ENCODE data around the gene ITGA11.

Gene ITGA11

GRCh38 chr15:68346979-68347378 is 85.0 kb downstream of the ITGA11 start:
- DNase-seq: no peak

DNA sequence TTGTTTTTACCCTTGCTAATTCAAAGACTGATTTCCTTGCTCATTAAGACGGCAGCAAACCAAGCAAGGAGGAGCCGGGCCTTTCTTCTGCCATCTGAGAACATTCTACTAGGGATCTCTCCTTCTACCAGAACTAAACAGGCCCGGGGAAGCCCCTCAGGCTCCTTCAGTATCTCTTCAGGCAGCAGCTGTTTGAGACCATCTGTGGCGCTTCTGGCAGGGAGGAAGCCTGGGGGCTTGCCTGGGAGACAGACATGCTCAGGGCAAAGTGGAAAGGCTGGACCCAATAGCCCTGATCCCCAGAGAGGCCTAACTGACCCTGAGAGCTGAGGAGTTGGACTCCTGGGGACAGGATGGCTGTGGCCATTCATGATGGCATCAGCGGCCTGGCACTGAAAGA is 86.5 kb downstream of the ITGA11 start:
- no peak for DNase-seq

DNA sequence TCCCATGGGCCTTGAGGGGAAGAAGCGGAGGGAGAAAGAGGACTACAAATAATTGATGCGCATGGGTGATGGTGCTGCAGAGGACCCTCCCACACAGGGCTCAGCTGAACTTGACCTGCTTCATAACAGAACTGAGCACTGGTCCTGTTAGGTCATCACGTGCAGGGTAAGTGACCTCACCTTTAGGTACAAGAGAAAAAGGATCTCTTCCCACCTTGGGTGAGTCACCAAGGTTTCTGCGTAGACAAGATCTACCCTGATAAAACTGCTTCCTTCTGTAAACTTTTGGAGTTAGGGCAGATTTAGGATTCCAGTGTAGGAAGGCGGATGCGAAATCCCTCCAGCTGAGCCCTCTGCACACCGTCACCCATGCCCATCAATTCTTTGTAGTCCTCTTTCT is 87.4 kb downstream of the ITGA11 start:
- DNase-seq: no peak

DNA sequence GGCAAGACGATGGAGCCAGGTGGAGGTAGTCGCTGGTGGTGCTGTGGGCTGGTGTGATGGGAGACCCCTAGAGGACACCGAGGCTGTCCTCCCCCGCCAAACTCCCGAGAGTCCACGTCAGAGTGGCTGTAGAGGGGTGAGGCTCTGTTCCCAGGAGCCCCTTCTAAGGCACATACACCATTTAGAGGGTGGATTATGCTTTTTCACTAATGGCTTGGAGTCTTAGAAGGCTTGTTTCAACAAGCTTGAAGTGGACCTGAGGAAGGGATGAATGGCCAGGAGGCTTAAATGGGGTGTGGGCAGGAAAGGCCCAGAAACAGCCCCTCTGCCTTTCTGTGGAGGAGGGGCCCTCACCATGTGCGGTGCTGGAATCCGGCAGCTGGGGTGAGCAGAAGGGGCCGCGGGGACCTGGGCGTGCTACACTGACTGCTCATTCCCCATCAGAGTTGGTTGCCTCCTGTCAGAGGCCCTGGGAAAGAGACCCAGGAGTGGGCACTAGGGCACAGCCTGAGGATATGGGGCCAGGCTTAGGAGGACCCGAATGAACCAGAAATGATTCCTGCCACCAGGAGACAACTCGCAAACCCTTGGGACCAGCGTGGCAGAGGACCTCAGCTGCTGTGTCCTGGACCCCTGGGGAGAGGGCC is 88.3 kb downstream of the ITGA11 start:
- no peak for DNase-seq

DNA sequence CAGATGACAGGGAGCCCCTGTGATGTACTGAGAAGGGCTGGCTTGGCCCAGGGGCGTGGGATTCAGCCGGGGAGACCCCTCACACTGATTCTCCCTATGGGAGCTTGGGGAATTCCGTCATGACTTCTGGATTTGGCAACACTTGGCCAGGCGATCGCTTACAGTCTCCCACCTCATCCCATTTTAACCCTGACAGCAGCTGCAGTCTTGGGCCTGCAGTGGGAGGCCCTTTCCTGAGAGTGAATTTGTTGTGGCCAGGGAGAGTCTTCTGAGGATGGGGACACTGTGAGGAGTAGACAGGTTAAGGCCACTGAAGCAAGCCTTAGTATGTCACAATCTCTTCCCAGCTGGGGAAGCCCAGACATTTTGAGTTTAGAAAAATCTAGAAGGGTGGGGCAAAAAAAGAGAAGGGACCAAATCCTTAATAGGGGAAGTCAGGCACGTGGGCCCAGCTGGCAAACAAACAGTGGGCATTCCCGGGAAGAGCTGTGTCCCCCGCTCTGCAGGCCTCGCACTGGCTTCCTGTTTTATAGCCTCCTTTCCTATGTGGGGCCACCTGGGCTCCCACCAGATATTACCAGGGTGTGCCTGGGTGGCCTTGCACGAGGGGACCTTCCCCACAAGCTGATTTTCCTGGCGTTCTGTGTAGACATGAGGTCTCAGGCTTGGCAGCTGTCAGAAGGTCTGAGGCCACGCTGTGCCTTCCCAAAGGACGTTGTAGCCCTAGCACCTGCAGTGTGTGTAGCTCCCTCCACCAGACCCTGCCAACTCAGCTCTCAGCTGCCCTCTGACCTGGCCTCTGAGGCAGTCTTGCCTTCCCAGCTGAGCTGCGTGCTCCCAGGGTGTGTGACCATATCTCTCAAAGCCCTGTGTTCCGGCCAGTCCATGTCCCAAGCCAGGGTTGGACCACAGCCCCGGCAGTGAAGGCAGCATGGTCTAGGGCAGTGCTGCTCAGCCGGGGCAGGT is 89.9 kb downstream of the ITGA11 start:
- DNase-seq: no peak

- no peak for DNase-seq
Observed at GRCh38 chr15:68340726-68341671, 91.0 kb downstream of the ITGA11 start.

- DNase-seq: no peak
Observed at GRCh38 chr15:68339481-68339880, 92.5 kb downstream of the ITGA11 start.

- DNase-seq: no peak
Observed at GRCh38 chr15:68337826-68338225, 94.1 kb downstream of the ITGA11 start.

DNA sequence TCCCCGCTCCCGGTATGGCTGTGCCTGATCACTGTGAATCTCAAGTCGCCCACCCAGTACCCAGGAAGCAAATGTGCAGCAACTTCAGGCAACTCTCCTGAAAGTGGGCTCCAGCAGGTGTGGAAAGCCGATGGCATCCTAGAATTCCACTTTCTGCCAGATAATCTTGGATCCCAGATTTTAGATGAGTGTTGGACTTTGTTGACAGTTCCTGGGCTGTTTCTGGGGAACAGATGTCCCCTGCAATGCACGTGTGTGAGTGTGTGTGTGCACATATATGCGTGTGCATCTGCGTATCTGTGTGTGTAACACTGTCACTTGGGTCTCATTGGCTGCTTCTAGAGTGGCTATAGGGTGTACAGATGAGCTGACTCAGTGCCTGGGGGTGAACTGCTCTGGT is 95.4 kb downstream of the ITGA11 start:
- DNase-seq: no peak

- no peak for DNase-seq
Observed at GRCh38 chr15:68335655-68336054, 96.3 kb downstream of the ITGA11 start.

DNA sequence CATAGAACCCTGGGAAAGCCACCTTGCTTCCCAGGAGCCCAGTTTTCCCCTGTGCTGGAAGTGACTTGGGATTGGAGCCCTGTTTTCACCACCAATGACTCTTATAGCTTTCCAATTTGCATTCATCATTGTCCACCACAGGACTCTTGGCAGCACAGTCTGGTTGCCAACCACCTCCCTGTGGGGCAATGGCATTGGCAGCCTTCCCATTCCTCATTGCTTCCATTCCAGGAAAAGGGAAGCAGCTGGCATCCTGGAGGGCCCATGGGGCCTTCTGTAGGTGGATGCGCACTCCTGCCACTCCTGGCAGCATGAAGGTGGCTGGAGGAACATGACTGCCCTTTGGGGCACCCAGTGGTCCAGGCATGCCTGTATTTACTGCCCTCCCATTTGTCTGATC is 96.7 kb downstream of the ITGA11 start:
- DNase-seq: no peak

- no peak for DNase-seq
Observed at GRCh38 chr15:68334661-68335124, 97.3 kb downstream of the ITGA11 start.

DNA sequence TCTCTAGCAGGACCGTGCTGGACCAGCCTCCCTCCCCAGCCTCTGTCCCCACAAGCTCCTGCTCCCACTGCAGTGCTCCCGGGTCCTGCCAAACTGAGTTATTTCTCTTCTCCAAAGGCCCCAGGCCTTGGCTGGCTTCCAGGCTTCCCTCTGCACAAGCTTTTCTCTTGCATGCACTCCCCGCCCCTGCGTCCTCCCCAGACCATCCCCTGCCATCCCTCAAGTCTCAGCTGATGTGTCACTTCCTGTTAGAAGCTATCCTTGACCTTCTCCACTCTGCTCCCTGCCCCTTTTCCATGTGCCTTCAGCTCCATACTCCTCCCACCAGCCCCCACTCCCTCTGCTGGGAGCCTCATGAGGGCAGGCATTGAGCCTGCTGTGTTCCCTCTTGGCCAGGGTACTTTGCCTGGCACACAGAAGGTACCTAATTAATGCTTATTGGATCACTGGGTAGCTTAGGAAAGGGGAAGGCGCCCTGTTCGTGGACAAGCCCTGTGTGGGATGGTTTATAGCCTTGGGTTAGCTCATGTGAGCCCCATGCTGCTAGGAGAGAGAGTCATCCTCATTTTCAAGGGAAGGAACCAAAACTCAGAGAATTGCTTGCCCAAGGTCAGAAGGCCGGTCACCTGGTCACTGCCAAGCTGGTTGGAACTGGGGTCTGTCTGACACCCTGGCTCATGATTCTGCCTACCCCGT is 98.0 kb downstream of the ITGA11 start:
- DNase-seq: no peak

DNA sequence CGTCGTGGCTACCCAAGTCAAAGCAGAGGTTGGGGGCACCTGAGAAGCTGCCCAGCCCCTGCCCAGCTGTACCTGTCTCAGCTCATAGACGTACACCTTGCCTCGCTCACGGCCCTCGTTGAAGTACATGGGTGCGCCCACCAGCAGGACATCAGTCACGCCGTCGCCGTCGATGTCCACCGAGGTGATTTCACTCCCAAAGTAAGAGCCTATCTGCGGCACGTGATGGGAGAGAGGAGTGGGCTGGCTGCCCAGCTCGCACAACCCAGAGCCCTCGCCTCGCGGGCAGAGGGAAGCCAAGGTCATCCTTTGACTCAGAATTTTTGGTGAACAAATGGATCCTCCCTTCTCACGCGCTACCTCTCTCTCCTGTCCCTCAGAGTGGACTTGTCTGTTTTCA is 99.7 kb downstream of the ITGA11 start:
- DNase-seq: no peak

GRCh38 chr15:68330901-68331300 is 101.1 kb downstream of the ITGA11 start:
- DNase-seq: no peak

DNA sequence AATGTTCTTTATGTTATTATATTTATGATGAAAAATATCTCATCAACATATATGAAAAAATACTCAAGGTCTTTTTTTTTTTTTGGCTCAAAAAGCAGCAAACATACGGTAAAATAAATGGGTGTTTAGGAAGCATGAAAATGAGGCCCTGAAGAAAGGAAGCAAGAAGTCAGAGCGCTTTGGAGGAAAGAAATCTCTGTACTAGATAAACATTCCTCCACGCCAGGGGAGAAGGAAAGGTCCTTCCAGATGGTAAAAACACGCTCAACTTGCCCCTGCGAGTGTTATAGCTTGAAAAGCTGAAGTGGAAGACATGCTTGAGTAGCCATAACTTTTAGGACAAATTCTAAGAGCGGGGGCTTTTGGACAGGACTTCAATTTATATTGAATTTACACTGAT is 101.5 kb downstream of the ITGA11 start:
- no peak for DNase-seq

DNA sequence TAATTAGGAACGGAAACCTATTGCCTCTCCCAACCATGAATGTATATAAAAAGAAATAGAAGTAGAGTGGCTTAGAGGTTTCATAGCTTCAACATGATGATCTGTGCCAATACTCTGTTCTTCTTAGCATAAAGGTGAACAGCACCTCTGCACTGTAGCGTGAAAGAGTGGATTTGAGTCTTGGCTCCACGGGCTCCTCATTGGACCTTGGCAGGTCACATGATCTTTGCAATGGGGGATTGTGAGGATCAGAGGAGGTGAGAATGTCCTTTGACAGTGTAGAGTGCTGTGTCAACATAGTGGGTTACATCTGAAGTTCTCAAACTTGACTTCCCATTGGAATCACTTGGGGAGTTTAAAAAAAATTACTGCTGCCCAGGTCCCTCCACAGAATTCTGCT is 103.0 kb downstream of the ITGA11 start:
- DNase-seq: no peak

DNA sequence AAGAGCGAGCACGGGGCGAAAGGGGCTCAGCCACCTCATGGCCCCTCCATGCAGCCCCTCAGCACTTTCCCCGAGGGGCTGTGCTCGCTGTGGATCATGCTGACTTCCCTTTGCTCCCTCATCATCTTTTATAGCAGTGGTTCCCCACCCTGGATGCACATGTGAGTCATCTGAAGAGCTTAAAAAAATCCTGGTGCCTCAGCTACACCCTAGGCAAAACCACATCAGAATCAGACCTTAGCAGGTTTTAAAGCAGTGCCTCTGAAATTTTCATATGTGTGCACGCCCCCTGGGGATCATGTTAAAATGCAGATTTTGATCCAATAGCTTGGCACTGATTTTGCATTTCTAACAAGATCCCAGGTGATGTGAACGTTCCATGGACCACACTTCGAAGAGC is 103.5 kb downstream of the ITGA11 start:
- DNase-seq: no peak

GRCh38 chr15:68326711-68327354 is 105.1 kb downstream of the ITGA11 start:
- no peak for DNase-seq

GRCh38 chr15:68325726-68326125 is 106.2 kb downstream of the ITGA11 start:
- DNase-seq: no peak

- no peak for DNase-seq
Observed at GRCh38 chr15:68322796-68323195, 109.2 kb downstream of the ITGA11 start.

- DNase-seq: no peak
Observed at GRCh38 chr15:68321229-68321628, 110.7 kb downstream of the ITGA11 start.

Data from NCI-H146 (cell line).